GM12891 (cell line): ENCODE data around the gene KRT37.

ENCODE experiments used
- DNase-seq: peaks from one replicate; pipeline ENCODE4 v3.0.0; 2011; ENCODE audit warnings: low spot score; ENCODE audit not compliant: insufficient read length
- FAIRE-seq: peaks from 2 replicates; lab custom pipeline; 2011; peaks lifted over from hg19 to GRCh38; lab: Jason Lieb, UNC
- PAX5 ChIP-seq: IDR thresholded peaks from 2 replicates; pipeline ENCODE4 v1.6.1; 2011; ENCODE audit warnings: low read length, moderate library complexity, mild to moderate bottlenecking; ENCODE audit not compliant: insufficient read depth, severe bottlenecking
- POLR2A ChIP-seq: IDR thresholded peaks from 2 replicates; pipeline ENCODE4 v1.6.1; 2011; ENCODE audit warnings: low read depth, low read length, control low read depth
- POLR2AphosphoS5 ChIP-seq: IDR thresholded peaks from 2 replicates; pipeline ENCODE4 v1.6.1; 2011; ENCODE audit warnings: low read depth, low read length, control low read depth
- POU2F2 ChIP-seq: IDR thresholded peaks from 2 replicates; pipeline ENCODE4 v1.6.1; 2011; ENCODE audit warnings: low read depth, mild to moderate bottlenecking, control low read depth, low read length, moderate library complexity
- SPI1 ChIP-seq: IDR thresholded peaks from 2 replicates; pipeline ENCODE4 v1.6.1; 2011; ENCODE audit warnings: low read depth, low read length, control low read depth
- TAF1 ChIP-seq: IDR thresholded peaks from 2 replicates; pipeline ENCODE4 v1.6.1; 2011; ENCODE audit warnings: low read depth, low read length, control low read depth

Gene KRT37

DNA sequence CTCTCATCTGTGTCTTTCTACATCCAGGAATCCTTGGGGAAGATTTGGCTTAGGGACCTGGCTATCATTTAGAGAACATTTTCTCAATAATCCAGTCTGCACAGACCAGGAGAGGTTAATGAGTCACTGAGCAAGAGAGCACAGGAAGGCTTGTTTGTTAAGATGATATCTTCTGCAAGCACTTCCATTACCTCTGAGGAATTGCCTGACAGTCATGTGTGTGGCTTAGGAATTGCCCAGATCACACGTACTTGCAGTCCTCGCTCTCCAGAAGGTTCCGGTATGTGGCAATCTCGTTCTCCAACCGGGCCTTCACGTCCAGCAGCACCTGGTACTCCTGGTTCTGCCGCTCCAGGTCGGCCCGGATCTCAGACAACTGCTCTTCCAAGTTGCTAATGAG is 3.3 kb downstream of the KRT37 start:
- DNase-seq (no peak), FAIRE-seq (no peak)

GRCh38 chr17:41420134-41420533 is 4.3 kb downstream of the KRT37 start:
- FAIRE-seq, result no peak
- no peak for DNase-seq
- TF ChIP-seq POU2F2, result no peak
- no peak for TF ChIP-seq POLR2A
- TF ChIP-seq SPI1, result no peak
- TF ChIP-seq POLR2AphosphoS5, result no peak
- no peak for TF ChIP-seq TAF1
- no peak for TF ChIP-seq PAX5

More for the DNA sequence above, 3.3 kb downstream of the KRT37 start:
- no peak for TF ChIP-seq POU2F2
- TF ChIP-seq TAF1, result no peak
- no peak for TF ChIP-seq PAX5
- no peak for TF ChIP-seq SPI1

DNA sequence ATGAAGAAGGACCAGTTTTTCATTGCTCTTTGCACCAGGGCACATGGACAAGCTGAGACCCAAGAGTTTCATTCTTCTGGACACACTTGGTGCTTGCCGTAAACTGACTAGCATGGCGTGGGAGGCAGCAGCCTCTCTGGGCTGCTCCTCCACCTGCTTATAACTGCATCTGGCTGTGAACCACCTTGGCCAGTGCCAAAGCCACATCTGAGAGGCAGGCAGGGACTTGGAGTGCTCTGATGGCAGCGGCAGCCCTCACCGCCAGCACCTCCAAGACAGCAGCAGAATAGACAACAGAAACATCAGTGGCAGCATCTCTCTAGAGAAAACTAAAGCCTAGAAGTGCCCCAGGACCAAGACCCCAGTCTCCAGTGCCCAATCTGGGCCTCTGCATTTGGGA is 4.7 kb downstream of the KRT37 start:
- DNase-seq (no peak), FAIRE-seq (no peak)
- TF ChIP-seq PAX5 (no peak), POLR2AphosphoS5 (no peak), TAF1 (no peak), POU2F2 (no peak), POLR2A (no peak), SPI1 (no peak)

DNA sequence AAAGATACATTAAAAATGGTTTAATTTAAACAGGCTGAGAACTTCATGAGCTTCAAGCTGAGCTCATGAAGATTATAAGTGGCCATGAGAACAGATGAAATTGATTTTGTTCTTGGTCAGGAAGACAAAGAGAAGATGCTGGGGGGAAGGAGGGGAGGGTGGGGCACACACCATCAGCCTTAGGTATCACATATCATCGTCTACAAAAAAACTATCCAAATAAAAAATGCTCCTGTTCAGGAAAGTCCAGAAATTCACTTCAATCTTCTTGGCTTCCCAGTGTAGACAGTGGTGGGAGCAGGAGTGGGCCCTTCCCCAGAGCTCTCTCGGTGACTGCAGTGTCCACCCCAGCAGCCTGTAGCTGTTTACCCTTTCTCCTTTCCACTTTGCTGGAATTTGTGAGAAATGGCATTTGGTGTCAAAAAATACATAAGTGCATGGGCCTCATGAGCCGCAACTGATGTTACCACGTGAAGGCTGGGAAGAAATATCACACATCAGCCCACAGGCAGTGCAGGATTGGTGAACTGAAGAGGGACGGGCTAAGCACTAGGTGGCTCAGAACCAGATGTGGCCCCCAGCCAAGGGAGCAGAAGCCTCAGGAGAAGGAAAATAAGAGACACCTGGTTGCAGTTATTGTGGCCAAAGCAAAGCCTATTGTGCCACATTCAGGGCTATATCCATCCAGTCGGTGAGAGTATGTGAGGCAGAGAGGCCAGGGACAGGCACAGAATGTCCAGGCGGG is 6.1 kb downstream of the KRT37 start:
- no peak for TF ChIP-seq POU2F2
- no peak for TF ChIP-seq PAX5
- no peak for TF ChIP-seq POLR2A
- TF ChIP-seq POLR2AphosphoS5, result no peak
- DNase-seq (no peak), FAIRE-seq (no peak)

DNA sequence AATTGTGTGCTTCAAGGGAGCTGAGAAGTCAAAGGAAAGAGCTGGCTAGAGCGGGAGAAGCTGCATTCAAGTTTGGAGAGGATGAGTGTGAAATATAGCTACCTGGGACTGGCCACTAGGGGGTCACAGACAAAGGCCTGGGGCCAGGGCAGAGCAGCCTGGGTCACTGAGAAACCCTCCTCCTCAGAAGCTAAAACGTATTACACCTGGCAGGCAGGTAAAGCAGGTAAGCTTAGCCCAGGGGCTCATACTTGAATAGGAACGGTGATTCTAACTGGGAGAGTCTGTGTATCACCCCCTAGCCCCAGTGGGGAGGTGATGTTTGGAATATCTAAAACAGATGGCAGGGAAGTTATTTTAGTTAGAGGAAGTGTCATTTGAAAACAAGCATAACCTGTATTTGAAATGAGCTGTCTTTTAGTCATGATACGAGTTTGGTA is 6.8 kb downstream of the KRT37 start:
- TF ChIP-seq POLR2AphosphoS5, result no peak
- TF ChIP-seq POU2F2, result no peak
- no peak for TF ChIP-seq SPI1
- no peak for TF ChIP-seq TAF1
- no peak for TF ChIP-seq PAX5
- no peak for TF ChIP-seq POLR2A
- FAIRE-seq, result no peak
- DNase-seq, result no peak

DNA sequence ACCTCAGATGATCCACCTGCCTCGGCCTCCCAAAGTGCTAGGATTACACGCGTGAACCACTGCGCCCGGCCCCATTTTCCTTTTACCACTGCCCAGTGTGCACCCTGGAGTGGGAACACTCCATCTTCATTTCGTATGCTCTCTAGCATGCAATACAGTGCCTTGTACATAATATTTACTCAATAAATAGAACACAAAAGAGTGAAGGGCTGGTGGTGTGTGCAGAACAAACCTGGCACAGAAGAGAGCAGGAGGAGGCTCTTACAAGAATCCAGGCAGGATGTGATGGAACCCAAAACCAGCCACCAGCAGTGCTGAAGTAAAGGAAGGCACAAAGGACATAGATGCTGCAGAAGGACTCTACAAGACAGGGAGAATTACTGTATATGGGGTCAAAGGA is 7.3 kb downstream of the KRT37 start:
- DNase-seq, result no peak
- no peak for FAIRE-seq
- TF ChIP-seq POLR2A, result no peak
- TF ChIP-seq TAF1, result no peak
- no peak for TF ChIP-seq PAX5
- TF ChIP-seq SPI1, result no peak
- no peak for TF ChIP-seq POU2F2
- no peak for TF ChIP-seq POLR2AphosphoS5

GRCh38 chr17:41416479-41416878 is 7.9 kb downstream of the KRT37 start:
- FAIRE-seq, result no peak
- DNase-seq, result no peak
- TF ChIP-seq TAF1, result no peak
- TF ChIP-seq POLR2A, result no peak
- no peak for TF ChIP-seq POLR2AphosphoS5
- no peak for TF ChIP-seq SPI1
- TF ChIP-seq PAX5, result no peak
- no peak for TF ChIP-seq POU2F2

DNA sequence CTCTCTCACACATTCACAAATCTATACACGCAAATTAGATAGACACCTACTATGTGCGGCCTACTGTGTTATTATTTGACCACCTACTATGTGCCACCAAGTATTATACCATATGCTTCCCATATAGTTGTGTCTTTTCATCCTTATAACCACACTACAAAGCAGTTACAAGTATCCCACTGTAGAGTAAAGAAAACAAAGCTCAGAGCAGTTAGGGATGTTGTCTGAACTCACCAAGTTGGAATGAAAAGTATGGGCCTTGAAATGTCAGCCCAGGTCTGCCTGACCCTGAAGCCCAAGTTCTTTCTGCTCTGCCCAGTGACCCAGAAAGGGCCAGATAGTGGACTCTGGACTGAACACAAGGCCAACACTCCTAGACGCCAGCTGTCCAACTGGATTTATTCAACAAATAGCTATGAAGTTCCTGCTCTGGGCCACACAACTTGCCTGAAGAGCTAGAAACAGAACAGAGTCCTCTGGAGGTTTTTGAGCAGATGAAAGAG is 8.5 kb downstream of the KRT37 start:
- no peak for TF ChIP-seq PAX5
- TF ChIP-seq POLR2AphosphoS5, result no peak
- DNase-seq, result no peak
- FAIRE-seq, result no peak

DNA sequence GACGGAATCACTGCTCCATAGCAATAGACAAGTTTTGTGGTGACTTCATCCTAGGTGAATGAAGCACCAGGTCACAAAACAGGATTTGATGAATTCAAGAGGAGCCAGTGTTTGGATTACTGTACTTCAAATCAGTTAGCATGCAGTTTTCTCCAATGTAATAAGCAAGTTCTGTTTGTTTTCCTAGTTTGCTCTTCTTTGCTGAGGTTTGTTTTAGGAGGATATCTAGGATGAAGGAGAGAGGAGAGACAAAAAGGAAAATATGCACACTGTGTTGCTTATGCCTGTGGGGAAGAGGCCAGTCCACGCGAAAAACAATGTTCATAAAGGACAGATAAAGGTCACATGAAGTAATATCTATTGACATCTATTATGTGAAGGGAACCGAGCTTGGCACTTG is 9.0 kb downstream of the KRT37 start:
- FAIRE-seq (no peak), DNase-seq (no peak)
- no peak for TF ChIP-seq SPI1
- no peak for TF ChIP-seq POU2F2
- TF ChIP-seq TAF1, result no peak
- no peak for TF ChIP-seq POLR2AphosphoS5
- TF ChIP-seq PAX5, result no peak
- TF ChIP-seq POLR2A, result no peak

DNA sequence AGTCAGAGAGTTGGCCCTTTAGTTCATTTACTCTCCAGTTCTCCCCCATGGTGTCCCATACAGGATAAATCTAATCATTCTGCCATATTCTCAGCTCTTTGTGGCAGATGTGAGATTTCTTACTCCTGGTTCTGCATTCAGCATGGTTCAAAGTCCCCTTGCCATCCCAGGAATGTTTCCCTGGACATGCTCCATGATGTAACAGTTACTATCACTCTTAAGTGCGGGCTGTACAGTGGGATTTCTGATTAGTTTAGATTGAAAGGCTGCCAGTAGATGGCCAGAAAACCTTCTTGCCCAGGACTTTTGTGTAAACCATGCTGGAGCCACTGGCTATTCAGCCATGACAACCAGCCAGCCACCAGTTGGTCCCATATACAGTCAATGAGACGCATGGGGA is 10.4 kb downstream of the KRT37 start:
- FAIRE-seq, result no peak
- TF ChIP-seq PAX5 (no peak), POLR2AphosphoS5 (no peak)
- no peak for DNase-seq
